ENCODE results near the gene LGALS16.

LGALS16 gene

DNA sequence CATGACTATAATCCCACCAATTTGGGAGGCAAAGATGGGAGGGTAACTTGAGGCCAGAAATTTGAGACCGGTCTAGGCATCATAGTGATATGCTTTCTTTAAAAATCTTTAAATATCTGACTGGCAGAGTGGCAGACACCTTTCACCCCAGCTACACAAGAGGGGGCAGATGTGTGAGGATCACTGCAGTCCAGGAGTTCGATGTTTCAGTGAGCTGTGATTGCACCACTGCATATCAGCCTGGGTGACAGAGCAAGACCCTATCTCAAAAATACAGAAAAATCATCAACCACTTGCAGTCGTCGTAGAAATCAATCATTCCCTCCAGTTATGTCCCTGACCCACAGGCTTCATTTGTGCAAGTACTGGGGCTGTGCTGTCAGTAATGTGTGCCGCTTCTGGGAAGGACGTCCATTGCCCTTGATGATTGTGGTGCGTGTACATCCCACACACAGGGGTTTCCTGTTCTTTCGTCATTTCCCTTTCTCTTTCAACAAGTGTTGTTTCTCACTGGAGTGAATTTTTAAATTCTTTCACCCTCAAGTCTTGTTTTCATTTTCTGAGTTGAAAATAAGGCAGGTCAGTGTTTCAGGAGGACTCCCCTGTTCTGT is 50.0 kb downstream of the LGALS16 start:
- Histone ChIP-seq H3K4me1 (ENCODE audit: insufficient read depth, insufficient read length) (no peaks in the 10 kb centered on the region), H3K9me3 (ENCODE audit: insufficient read depth, low read length) (no peaks in the 10 kb centered on the region), H3K4me3 (ENCODE audit: insufficient read length, low read depth) (no peak overlapping the region), H3K9ac (ENCODE audit: insufficient read length, low read depth) (no peak overlapping the region), H3K27me3 (ENCODE audit: insufficient read depth, insufficient read length) (no peaks in the 10 kb centered on the region), H3K36me3 (ENCODE audit: insufficient read depth, insufficient read length, low read length) (no peaks in the 10 kb centered on the region)
- no peak for DNase-seq (ENCODE audit: low read depth, low spot score)
- TF ChIP-seq YY1 (IDR thresholded peaks at IDR 0.05; ENCODE audit: insufficient read depth, insufficient read length) (no peak), SUZ12 (IDR thresholded peaks at IDR 0.05; ENCODE audit: extremely low read depth, insufficient read depth, insufficient read length) (no peak), ZNF274 (IDR thresholded peaks at IDR 0.05; ENCODE audit: low read depth, low read length) (no peak)

DNA sequence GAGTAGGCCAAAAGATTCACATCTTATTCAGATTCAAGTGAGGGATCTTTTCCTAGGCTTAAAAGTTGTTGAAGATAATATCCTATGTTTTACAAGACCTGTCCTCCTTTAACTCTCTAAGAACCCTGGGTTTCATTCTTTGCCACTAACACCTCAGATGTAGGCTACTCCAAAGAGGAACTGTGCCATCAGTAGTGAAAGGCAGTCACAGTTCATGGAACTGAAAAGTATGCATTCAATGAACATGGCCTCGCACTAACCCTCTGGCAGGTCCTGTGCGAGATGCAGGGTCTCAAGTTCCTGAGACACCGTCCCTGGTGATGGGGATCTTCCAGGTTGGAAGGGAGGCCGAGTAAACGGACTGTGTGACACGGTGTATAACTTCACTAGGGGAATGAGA is 52.9 kb downstream of the LGALS16 start:
- no peak for DNase-seq (ENCODE audit: low read depth, low spot score)
- TF ChIP-seq SUZ12 (IDR thresholded peaks at IDR 0.05; ENCODE audit: extremely low read depth, insufficient read depth, insufficient read length) (no peak), ZNF274 (IDR thresholded peaks at IDR 0.05; ENCODE audit: low read depth, low read length) (no peak), YY1 (IDR thresholded peaks at IDR 0.05; ENCODE audit: insufficient read depth, insufficient read length) (no peak)
- H3K27me3 ChIP-seq (ENCODE audit: insufficient read depth, insufficient read length): no peaks in the 10 kb centered on the region
- no peak overlapping the region for H3K4me3 ChIP-seq (ENCODE audit: insufficient read length, low read depth)
- no peaks in the 10 kb centered on the region for H3K4me1 ChIP-seq (ENCODE audit: insufficient read depth, insufficient read length)
- no peaks in the 10 kb centered on the region for H3K9me3 ChIP-seq (ENCODE audit: insufficient read depth, low read length)
- H3K9ac ChIP-seq (ENCODE audit: insufficient read length, low read depth): no peak overlapping the region
- no peaks in the 10 kb centered on the region for H3K36me3 ChIP-seq (ENCODE audit: insufficient read depth, insufficient read length, low read length)

DNA sequence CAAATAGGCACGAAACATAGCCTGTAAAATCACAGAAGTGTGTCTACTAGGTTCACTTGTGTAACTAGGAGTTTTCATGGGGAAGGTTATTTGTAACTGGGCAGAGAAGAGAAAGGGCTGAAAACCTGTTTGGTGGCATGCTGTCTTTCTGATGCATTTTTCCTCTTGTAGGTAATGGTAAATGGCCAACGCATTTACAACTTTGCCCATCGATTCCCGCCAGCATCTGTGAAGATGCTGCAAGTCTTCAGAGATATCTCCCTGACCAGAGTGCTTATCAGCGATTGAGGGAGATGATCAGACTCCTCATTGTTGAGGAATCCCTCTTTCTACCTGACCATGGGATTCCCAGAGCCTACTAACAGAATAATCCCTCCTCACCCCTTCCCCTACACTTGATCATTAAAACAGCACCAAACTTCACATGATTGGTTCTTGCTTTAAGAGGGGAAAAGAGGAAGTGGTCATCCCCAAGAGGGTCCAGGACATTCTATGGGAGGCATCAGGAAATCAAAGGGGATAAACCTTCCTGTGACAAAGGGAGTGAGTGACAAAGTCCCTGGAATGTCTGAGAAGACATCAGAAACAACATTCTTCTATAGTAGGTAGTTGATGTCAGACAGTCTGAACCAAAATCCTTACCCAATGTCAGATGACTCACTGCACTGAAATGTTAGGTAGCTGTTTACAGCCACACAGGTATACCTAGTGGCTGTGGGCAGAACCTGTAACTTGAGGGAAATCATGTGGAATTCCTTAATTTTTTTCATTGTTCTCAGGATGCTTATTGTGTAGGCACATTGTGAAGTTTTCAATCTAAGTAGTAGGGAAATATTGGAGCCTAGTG is 53.5 kb downstream of the LGALS16 start:
- no peaks in the 10 kb centered on the region for H3K27me3 ChIP-seq (ENCODE audit: insufficient read depth, insufficient read length)
- TF ChIP-seq YY1 (IDR thresholded peaks at IDR 0.05; ENCODE audit: insufficient read depth, insufficient read length): no peak
- no peaks in the 10 kb centered on the region for H3K4me1 ChIP-seq (ENCODE audit: insufficient read depth, insufficient read length)
- H3K36me3 ChIP-seq (ENCODE audit: insufficient read depth, insufficient read length, low read length): no peaks in the 10 kb centered on the region
- no peaks in the 10 kb centered on the region for H3K9me3 ChIP-seq (ENCODE audit: insufficient read depth, low read length)
- no peak for DNase-seq (ENCODE audit: low read depth, low spot score)
- no peak overlapping the region for H3K4me3 ChIP-seq (ENCODE audit: insufficient read length, low read depth)
- no peak overlapping the region for H3K9ac ChIP-seq (ENCODE audit: insufficient read length, low read depth)
